Kidney (tissue), 14 donors: ENCODE data around the gene FBLN5. TPM values are rescaled to one million over a fixed set of nuclear protein-coding genes. Genes with fewer than 3 reads are reported as not detected.

ENCODE experiments used
- DNase-seq, 5 donors: peaks; one replicate each; pipeline ENCODE4 v3.0.0-alpha.2; 2013 to 2020
- FAIRE-seq: peaks from 2 replicates; lab custom pipeline; 2012; peaks lifted over from hg19 to GRCh38; lab: Jason Lieb, UNC
- H3K27ac ChIP-seq, 2 donors: one replicate each; pipeline ENCODE4 v1.7.0; 2013; ENCODE audit warnings: low read depth in 2 of 2, low read length in 2 of 2, inconsistent platforms in 1 of 2
- H3K27me3 ChIP-seq: one replicate; pipeline ENCODE4 v1.7.1; 2013; ENCODE audit warnings: low read length, inconsistent platforms; ENCODE audit not compliant: control insufficient read depth, insufficient read depth
- H3K36me3 ChIP-seq, 3 donors: one replicate each; pipeline versions ENCODE4 v1.7.0 to v1.7.1; 2013; ENCODE audit warnings: low read length in 3 of 3, control low read depth in 1 of 3, inconsistent platforms in 1 of 3; ENCODE audit not compliant: insufficient read depth in 3 of 3, control insufficient read depth in 2 of 3
- H3K4me1 ChIP-seq, 3 donors: one replicate each; pipeline versions ENCODE4 v1.7.0 to v1.7.1; 2013; ENCODE audit warnings: low read length in 3 of 3, inconsistent platforms in 1 of 3, low read depth in 1 of 3; ENCODE audit not compliant: control insufficient read depth in 2 of 3, insufficient read depth in 2 of 3
- H3K4me3 ChIP-seq, 3 donors: one replicate each; pipeline versions ENCODE4 v1.7.0 to v1.8.1; 2013; ENCODE audit warnings: low read length in 3 of 3, control low read depth in 1 of 3, inconsistent platforms in 1 of 3
- H3K9ac ChIP-seq, 3 donors: one replicate each; pipeline versions ENCODE4 v1.7.0 to v1.7.1; 2013; ENCODE audit warnings: low read length in 3 of 3, control low read depth in 1 of 3, inconsistent platforms in 1 of 3
- H3K9me3 ChIP-seq, 3 donors: one replicate each; pipeline versions ENCODE4 v1.7.0 to v1.7.1; 2013; ENCODE audit warnings: low read length in 3 of 3, control low read depth in 1 of 3, inconsistent platforms in 1 of 3; ENCODE audit not compliant: control insufficient read depth in 2 of 3, insufficient read depth in 1 of 3
- CTCF ChIP-seq: IDR thresholded peaks from 3 replicates; pipeline ENCODE4 v1.5.1; 2012; ENCODE audit warnings: mild to moderate bottlenecking, moderate library complexity, borderline replicate concordance; ENCODE audit not compliant: insufficient read depth; ENCODE audit errors: extremely low read depth
- intact Hi-C: fragments of 100-400 bp; cut with DNase I; formaldehyde crosslinking; loops from one replicate; pipeline ENCODE4 v1.11.1; 2022
- polyA plus RNA-seq: library from polyadenylated mRNA; stranded (reverse); fragments of 350-450 nt; fragmentation: Illumina TruSeq; extraction: RNeasy Lipid Tissue Mini Kit (QIAGEN cat#74804); gene quantifications from one replicate; pipeline ENCODE4 v1.2.3, GENCODE V29; 2014; ENCODE audit warnings: low read depth, low replicate concordance; ENCODE audit not compliant: insufficient read depth
- total RNA-seq: library from RNA; stranded (reverse); fragmentation: NEBNext Ultra II Directional; extraction: Animal tissue kit (Norgen Biotek cat#: 25700); gene quantifications from one replicate; pipeline ENCODE4 v1.2.1, GENCODE V29; 2021
- donor health status: control.
- donor health status: control.
- donor health status: control.
- donor health status: control.
- donor health status: control.
- donor health status: DM: yes; HTN: yes; CAD: no.
- donor health status: Normal renal cell carcinoma (clear cell type).

Gene FBLN5
- total and polyA plus RNA-seq, 2 donors from 2014 or later: 75.2 to 99.0 TPM

GRCh38 chr14:91867316-91867988, 80.0 kb downstream of the FBLN5 start, which contains the start of gene TC2N:
TSS of gene TC2N (minus strand) at chr14:91867536. CDS start at chr14:91813769, 53,767 bp downstream.
- intact Hi-C loops: no loop called here
- FAIRE-seq (no peak), DNase-seq (peak in 1 of 5 donors; percentile 49)
- no peak for TF ChIP-seq CTCF
- Histone ChIP-seq H3K4me1 (no peaks in the 10 kb centered on the region), H3K4me3 (no peak within 1 kb of the TSS), H3K9me3 (no peaks in the 10 kb centered on the region), H3K9ac (no peak within 1 kb of the TSS), H3K27me3 (no peaks in the 10 kb centered on the region), H3K36me3 (no peaks in the 10 kb centered on the region), H3K27ac (no peak within 1 kb of the TSS)

- no peak for FAIRE-seq
- Histone ChIP-seq H3K27me3 (no peaks in the 10 kb centered on the region), H3K36me3 (no peaks in the 10 kb centered on the region), H3K4me1 (no peaks in the 10 kb centered on the region), H3K27ac (no peak overlapping the region), H3K4me3 (no peak overlapping the region), H3K9ac (no peak overlapping the region), H3K9me3 (no peaks in the 10 kb centered on the region)
- no peak for DNase-seq
- TF ChIP-seq CTCF: no peak
- intact Hi-C loops: no loop called here
Observed at GRCh38 chr14:91866511-91867295, 80.8 kb downstream of the FBLN5 start.

- H3K4me3 ChIP-seq: no peak overlapping the region
- TF ChIP-seq CTCF: no peak
- no peaks in the 10 kb centered on the region for H3K4me1 ChIP-seq
- no peaks in the 10 kb centered on the region for H3K27me3 ChIP-seq
- DNase-seq (no peak), FAIRE-seq (no peak)
- intact Hi-C loops: no loop called here
- no peaks in the 10 kb centered on the region for H3K9me3 ChIP-seq
- H3K9ac ChIP-seq: no peak overlapping the region
- H3K36me3 ChIP-seq: no peaks in the 10 kb centered on the region
- H3K27ac ChIP-seq: no peak overlapping the region
Observed at GRCh38 chr14:91866061-91866460, 81.4 kb downstream of the FBLN5 start.
